CD14-positive monocyte (primary cell): Measurements from ENCODE around the gene DGKB. TPM values are rescaled to one million over a fixed set of nuclear protein-coding genes. Genes with fewer than 3 reads are reported as not detected.

Source experiments
- DNase-seq, 3 donors: peaks; one replicate each; pipeline ENCODE4 v3.0.0-alpha.2; 2011 to 2022
- H2AFZ ChIP-seq: 2 replicates; pipeline ENCODE4 v1.6.0; 2012; ENCODE audit warnings: mild to moderate bottlenecking, low read depth, low read length, inconsistent platforms; ENCODE audit not compliant: insufficient read depth, poor library complexity, severe bottlenecking
- H3K27ac ChIP-seq, 2 donors: 1 replicate in 1 of 2; 2 replicates in 1 of 2; pipeline ENCODE4 v1.5.1; 2012 to 2013; ENCODE audit warnings: low read length in 2 of 2, control low read depth in 1 of 2, inconsistent platforms in 1 of 2, low read depth in 1 of 2, mild to moderate bottlenecking in 1 of 2
- H3K27me3 ChIP-seq, 2 donors: one replicate each; pipeline versions ENCODE4 v1.6.0 to v1.6.1; 2011 to 2013; ENCODE audit warnings: low read length in 2 of 2; ENCODE audit not compliant: control insufficient read depth in 2 of 2, insufficient read depth in 2 of 2
- H3K36me3 ChIP-seq, 2 donors: replicated peaks in 1 of 2; 1 replicate in 1 of 2; 2 replicates in 1 of 2; pipeline versions ENCODE4 v1.5.1 to v1.6.1; 2012 to 2013; ENCODE audit warnings: low read length in 2 of 2, control low read depth in 1 of 2, inconsistent platforms in 1 of 2, mild to moderate bottlenecking in 1 of 2; ENCODE audit not compliant: insufficient read depth in 2 of 2, control insufficient read depth in 1 of 2
- H3K4me1 ChIP-seq, 2 donors: 1 replicate in 1 of 2; 2 replicates in 1 of 2; pipeline versions ENCODE4 v1.5.1 to v1.6.1; 2012 to 2013; ENCODE audit warnings: low read length in 2 of 2, control low read depth in 1 of 2, inconsistent platforms in 1 of 2, mild to moderate bottlenecking in 1 of 2, moderate library complexity in 1 of 2; ENCODE audit not compliant: insufficient read depth in 2 of 2, control insufficient read depth in 1 of 2
- H3K4me2 ChIP-seq: replicated peaks from 2 replicates; pipeline ENCODE3; 2012; ENCODE audit warnings: low read length, moderate library complexity, mild to moderate bottlenecking; ENCODE audit not compliant: poor library complexity, severe bottlenecking; ENCODE audit errors: extremely low read depth
- H3K4me3 ChIP-seq, 3 experiments: fragments of 200-600 bp in 1 of 3; sonication (generic) in 1 of 3; replicated peaks in 1 of 3; 1 replicate in 2 of 3; 2 replicates in 1 of 3; pipeline ENCODE4 v1.5.1; 2011 to 2013; ENCODE audit warnings: low read length in 3 of 3, mild to moderate bottlenecking in 3 of 3, control low read depth in 2 of 3, low read depth in 2 of 3, inconsistent platforms in 1 of 3, moderate library complexity in 1 of 3
- H3K79me2 ChIP-seq: 2 replicates; pipeline ENCODE4 v1.6.0; 2012; ENCODE audit warnings: mild to moderate bottlenecking, control low read depth, inconsistent platforms, low read length, moderate library complexity; ENCODE audit not compliant: insufficient read depth
- H3K9ac ChIP-seq: 2 replicates; pipeline ENCODE4 v1.6.0; 2017; ENCODE audit warnings: low read length, mild to moderate bottlenecking; ENCODE audit not compliant: insufficient read depth, poor library complexity, severe bottlenecking
- H3K9me3 ChIP-seq, 2 donors: replicated peaks in 1 of 2; 1 replicate in 1 of 2; 2 replicates in 1 of 2; pipeline versions ENCODE4 v1.5.1 to v1.6.1; 2012 to 2013; ENCODE audit warnings: low read length in 2 of 2, control low read depth in 1 of 2; ENCODE audit not compliant: control insufficient read depth in 1 of 2, insufficient read depth in 1 of 2
- H4K20me1 ChIP-seq: 2 replicates; pipeline ENCODE4 v1.6.0; 2012; ENCODE audit warnings: mild to moderate bottlenecking, low read length, control low read depth, moderate library complexity; ENCODE audit not compliant: insufficient read depth
- H3K27ac Mint-ChIP-seq, 7 donors: one replicate each; pipeline ENCODE4 v1.8.0; 2020; ENCODE audit warnings: mild to moderate bottlenecking in 7 of 7, mixed read lengths in 7 of 7, moderate library complexity in 6 of 7, inconsistent platforms in 2 of 7
- H3K27me3 Mint-ChIP-seq, 3 donors: one replicate each; pipeline ENCODE4 v1.8.0; 2021 to 2022; ENCODE audit warnings: low read depth in 3 of 3, mild to moderate bottlenecking in 3 of 3, mixed read lengths in 3 of 3, moderate library complexity in 3 of 3, inconsistent platforms in 1 of 3
- H3K36me3 Mint-ChIP-seq, 2 donors: one replicate each; pipeline ENCODE4 v1.8.0; 2020; ENCODE audit warnings: mixed read lengths in 2 of 2, inconsistent platforms in 1 of 2, mild to moderate bottlenecking in 1 of 2
- H3K4me1 Mint-ChIP-seq: one replicate; pipeline ENCODE4 v1.8.0; 2020; ENCODE audit warnings: mild to moderate bottlenecking, mixed read lengths
- H3K4me3 Mint-ChIP-seq, 2 donors: one replicate each; pipeline ENCODE4 v1.8.0; 2020; ENCODE audit warnings: mild to moderate bottlenecking in 2 of 2, mixed read lengths in 2 of 2, moderate library complexity in 1 of 2
- H3K9me3 Mint-ChIP-seq, 7 donors: one replicate each; pipeline ENCODE4 v1.8.0; 2020 to 2022; ENCODE audit warnings: mixed read lengths in 7 of 7, mild to moderate bottlenecking in 6 of 7, moderate library complexity in 6 of 7, inconsistent platforms in 2 of 7
- CTCF ChIP-seq: fragments of 200-600 bp; IDR thresholded peaks from one replicate; pipeline ENCODE4 v1.8.0; 2022; ENCODE audit warnings: antibody characterized with exemption, mild to moderate bottlenecking
- WGBS: methylation state at CpG from one replicate; pipeline ENCODE4 v1.1.5; 2013; ENCODE audit warnings: missing lambda C conversion rate; ENCODE audit not compliant: insufficient coverage; 5-methylcytosine and 5-hydroxymethylcytosine counted together
- intact Hi-C, 2 donors: fragments of 100-400 bp; cut with micrococcal nuclease; formaldehyde crosslinking; loops; one replicate each; pipeline versions ENCODE4 v1.15.0 to v1.15.1; 2023
- polyA plus RNA-seq, 3 donors: library from polyadenylated mRNA; depleted of rRNA in 1 of 3; unstranded in 2 of 3; stranded (reverse) in 1 of 3; fragments of 300-500 nt in 2 of 3; fragments of >200 nt in 1 of 3; fragmentation: Illumina TruSeq in 2 of 3; gene quantifications; 1 replicate in 2 of 3; 2 replicates in 1 of 3; pipeline ENCODE4 v1.2.3, GENCODE V29; 2012 to 2021

The DGKB gene
- polyA plus RNA-seq, 3 donors, result not detected

GRCh38 chr7:14899030-14899429, 3.5 kb downstream of the DGKB start:
- H2AFZ ChIP-seq, result no peak overlapping the region
- H3K27ac Mint-ChIP-seq, result no peak overlapping the region
- no CpG with 5 or more reads among the region's 3 CpGs for WGBS
- no peaks in the 10 kb centered on the region for H3K79me2 ChIP-seq
- peaks cover 0 to 1% (median 0%) of the 10 kb centered on the region in 7 donors for H3K9me3 Mint-ChIP-seq
- H3K4me1 ChIP-seq, result no peaks in the 10 kb centered on the region
- H3K4me2 ChIP-seq, result no peak overlapping the region
- H3K4me3 Mint-ChIP-seq, result no peak overlapping the region
- no peaks in the 10 kb centered on the region for H4K20me1 ChIP-seq
- H3K9ac ChIP-seq, result no peak overlapping the region
- intact Hi-C loops, result no loop called here
- no peaks in the 10 kb centered on the region for H3K36me3 Mint-ChIP-seq
- H3K27me3 ChIP-seq, result no peaks in the 10 kb centered on the region
- TF ChIP-seq CTCF, result no peak
- no peaks in the 10 kb centered on the region for H3K27me3 Mint-ChIP-seq
- H3K4me3 ChIP-seq, result no peak overlapping the region
- DNase-seq, result no peak
- no peak overlapping the region for H3K27ac ChIP-seq
- H3K9me3 ChIP-seq, result peaks cover 0 to 8% of the 10 kb centered on the region in 2 donors
- no peaks in the 10 kb centered on the region for H3K4me1 Mint-ChIP-seq
- H3K36me3 ChIP-seq, result no peaks in the 10 kb centered on the region

GRCh38 chr7:14896461-14896860, 6.1 kb downstream of the DGKB start:
- no peak overlapping the region for H3K4me3 Mint-ChIP-seq
- no peaks in the 10 kb centered on the region for H3K36me3 ChIP-seq
- H3K4me1 ChIP-seq, result no peaks in the 10 kb centered on the region
- no peaks in the 10 kb centered on the region for H3K27me3 Mint-ChIP-seq
- no peaks in the 10 kb centered on the region for H4K20me1 ChIP-seq
- intact Hi-C loops, result no loop called here
- no peaks in the 10 kb centered on the region for H3K36me3 Mint-ChIP-seq
- H3K27ac ChIP-seq, result no peak overlapping the region
- no peak for DNase-seq
- no peaks in the 10 kb centered on the region for H3K79me2 ChIP-seq
- no peaks in the 10 kb centered on the region for H3K9me3 ChIP-seq
- H3K9me3 Mint-ChIP-seq, result peaks cover 0 to 1% (median 0%) of the 10 kb centered on the region in 7 donors
- no peak overlapping the region for H3K9ac ChIP-seq
- no peak overlapping the region for H3K27ac Mint-ChIP-seq
- H3K27me3 ChIP-seq, result no peaks in the 10 kb centered on the region
- no CpG with 5 or more reads among the region's 2 CpGs for WGBS
- H2AFZ ChIP-seq, result no peak overlapping the region
- no peak overlapping the region for H3K4me3 ChIP-seq
- H3K4me2 ChIP-seq, result no peak overlapping the region
- H3K4me1 Mint-ChIP-seq, result no peaks in the 10 kb centered on the region
- TF ChIP-seq CTCF, result no peak
